ENCODE results near the gene IL1RAPL1. TPM values are rescaled to one million over a fixed set of nuclear protein-coding genes. Genes with fewer than 3 reads are reported as not detected.
"Not testable (repeated sequence)": the region's sequence is repeated elsewhere in the genome, so short reads cannot be mapped to it uniquely, and the experiment has no call there.

IL1RAPL1 gene
- polyA plus RNA-seq, 1 donor: 0.66 TPM

DNA sequence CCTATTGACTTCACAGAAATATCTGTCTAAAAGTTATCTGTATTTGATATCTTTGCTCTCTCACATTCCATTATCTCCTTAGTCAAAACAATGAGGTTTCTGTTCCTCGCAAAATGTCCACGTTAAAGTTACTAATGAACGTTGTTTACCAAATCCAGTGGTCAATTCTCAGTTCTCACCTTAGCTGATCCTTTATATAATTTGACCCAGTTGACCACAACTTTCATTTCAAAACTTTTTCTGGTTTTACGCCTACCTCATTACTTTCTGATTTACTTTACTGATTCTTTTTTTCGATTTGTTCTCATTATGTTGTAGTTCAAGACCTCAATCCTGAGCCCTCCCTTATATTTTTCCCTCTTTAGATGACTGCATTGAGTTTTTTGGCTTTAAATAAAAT lies 186.6 kb downstream of the IL1RAPL1 start:
- no peak for DNase-seq (ENCODE audit: low read depth)

DNA sequence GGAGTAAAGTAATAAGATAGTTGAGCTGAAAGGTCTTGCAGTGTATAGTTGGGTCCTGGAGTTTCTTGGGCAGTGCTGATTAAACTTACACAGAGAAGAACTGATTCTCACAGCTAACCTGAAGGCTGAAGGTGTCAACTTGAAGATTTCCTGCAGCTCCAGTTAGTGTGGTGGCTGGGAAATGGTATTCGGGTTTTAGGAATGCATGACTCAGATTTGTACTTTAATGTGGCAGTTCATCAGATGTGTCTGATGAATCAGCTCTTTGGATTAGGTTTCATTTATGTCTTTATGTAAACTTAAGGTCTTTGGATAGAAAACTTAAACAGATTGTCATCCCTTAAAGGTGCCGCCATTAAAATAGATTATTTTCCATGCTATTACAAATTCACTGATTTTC lies 200.0 kb downstream of the IL1RAPL1 start:
- DNase-seq (ENCODE audit: low read depth): no peak

GRCh38 chrX:28800671-28801070 lies 213.4 kb downstream of the IL1RAPL1 start:
- not testable (repeated sequence) for DNase-seq (ENCODE audit: low read depth)

DNA sequence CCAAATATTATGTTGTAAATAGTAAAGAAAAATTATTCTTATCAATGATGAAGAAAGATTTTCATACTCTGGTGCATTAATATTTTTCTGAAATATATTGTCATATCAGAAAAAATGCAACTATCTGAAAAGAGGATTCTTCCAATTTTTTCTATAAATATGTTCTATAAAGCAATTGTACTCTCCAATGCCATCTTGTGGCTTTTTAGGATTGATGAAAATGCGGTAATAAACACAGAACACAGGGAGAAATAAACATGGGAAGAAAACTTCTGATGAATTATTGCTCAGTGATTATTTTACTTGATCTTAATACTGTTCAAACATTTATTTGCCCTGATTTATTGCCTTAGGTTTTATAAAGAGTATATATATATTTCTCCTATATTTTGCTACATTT lies 215.4 kb downstream of the IL1RAPL1 start:
- no peak for DNase-seq (ENCODE audit: low read depth)

GRCh38 chrX:28835991-28836390 lies 248.7 kb downstream of the IL1RAPL1 start:
- DNase-seq (ENCODE audit: low read depth): no peak

- DNase-seq (ENCODE audit: low read depth): no peak
Observed at GRCh38 chrX:28843817-28844216, 256.6 kb downstream of the IL1RAPL1 start.

DNA sequence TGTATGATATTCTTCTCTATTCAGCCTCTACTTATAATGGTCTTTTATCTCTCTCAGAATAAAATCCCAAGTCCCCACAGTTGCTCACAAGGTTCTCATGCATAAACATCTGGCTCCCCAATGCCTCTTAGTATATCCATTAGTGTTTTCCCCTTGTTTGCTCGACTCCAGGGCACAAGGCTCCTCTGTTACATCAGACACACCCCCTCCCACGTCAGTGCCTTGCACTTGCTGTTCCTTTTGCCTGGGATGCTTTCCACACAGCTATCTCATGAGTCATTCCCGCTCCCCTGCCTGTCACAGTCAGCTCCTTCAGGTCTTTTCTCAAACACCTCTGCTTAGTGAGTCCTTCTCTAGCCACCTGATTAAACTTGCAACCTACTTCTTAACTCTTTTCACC lies 260.2 kb downstream of the IL1RAPL1 start:
- DNase-seq (ENCODE audit: low read depth): no peak

DNA sequence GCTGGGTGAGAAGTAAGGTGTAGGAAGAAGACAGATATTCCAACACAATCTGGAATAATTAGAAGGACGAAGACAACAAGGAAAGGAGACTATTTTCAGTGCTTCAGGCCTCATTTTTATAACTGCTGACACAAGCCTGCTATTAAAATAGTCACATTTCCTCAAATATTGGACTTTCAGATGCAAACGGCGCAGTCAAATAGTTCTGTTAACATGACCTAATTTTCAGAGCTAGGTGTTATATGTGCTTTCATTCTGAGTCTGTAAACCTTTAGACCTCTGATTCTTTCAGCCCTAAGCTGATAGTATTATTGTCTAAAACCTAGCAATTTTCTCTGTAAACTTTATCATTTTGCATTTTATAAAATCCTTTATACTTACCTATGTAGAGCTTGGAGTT lies 261.5 kb downstream of the IL1RAPL1 start:
- DNase-seq (ENCODE audit: low read depth): no peak

DNA sequence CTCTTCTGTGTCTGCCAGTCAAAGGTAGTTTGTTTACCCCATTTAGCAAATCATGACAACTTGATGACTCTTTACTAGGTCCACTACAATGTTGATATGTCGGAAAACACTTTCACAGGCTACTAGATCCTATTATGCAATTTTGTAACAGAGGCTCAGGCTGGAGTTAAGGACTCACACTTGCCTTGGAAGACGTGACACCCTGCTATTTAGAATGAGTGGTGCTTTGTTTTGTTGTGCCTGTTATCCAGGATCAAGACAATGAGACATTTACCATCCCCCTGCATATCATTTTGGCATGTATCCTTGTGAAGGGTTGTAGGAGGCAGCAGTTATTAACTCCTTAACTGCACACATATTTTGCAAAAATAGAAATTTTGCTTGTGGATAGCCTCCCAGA lies 263.7 kb downstream of the IL1RAPL1 start:
- no peak for DNase-seq (ENCODE audit: low read depth)

DNA sequence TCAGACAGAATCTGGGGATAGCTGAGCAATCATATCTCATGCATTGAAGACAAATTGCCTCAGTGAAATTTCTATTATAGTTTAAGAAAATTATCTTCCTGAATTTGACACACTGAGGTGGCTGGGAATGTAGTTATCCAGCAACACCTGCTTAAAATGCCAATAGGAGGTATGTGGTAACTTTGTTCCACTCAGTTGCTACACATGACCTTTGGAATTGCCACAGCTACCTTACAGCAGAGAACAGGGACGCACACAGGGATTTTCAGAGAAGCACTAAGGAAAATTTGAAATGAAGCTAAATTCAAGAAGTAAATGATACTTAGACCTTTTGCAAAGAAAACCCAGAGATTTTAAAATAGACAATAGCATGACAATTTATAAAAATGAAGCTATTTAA lies 264.6 kb downstream of the IL1RAPL1 start:
- DNase-seq (ENCODE audit: low read depth): no peak

DNA sequence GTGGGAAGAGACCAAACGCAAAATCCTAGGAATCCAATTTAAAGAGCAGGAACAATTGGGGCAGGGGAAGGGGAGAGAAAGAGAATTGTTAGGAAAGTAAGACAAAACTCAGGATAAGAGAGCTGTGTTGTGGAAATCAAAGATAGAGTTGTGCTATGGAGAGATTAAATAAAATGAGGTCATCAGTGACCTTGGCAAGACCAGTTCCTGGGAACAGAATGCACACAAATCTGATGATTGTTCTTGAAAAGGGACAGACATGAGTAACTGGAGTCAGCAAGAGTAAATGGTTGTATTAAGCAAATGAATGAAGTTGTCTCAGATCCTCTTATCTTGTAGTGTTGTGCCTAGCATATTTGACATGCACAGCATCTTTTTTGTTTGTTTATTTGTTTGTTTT lies 267.4 kb downstream of the IL1RAPL1 start:
- DNase-seq (ENCODE audit: low read depth): no peak

GRCh38 chrX:28876408-28876807 lies 289.2 kb downstream of the IL1RAPL1 start:
- no peak for DNase-seq (ENCODE audit: low read depth)

- DNase-seq (ENCODE audit: low read depth): no peak
Observed at GRCh38 chrX:28876901-28877300, 289.7 kb downstream of the IL1RAPL1 start.

- DNase-seq (ENCODE audit: low read depth): no peak
Observed at GRCh38 chrX:28880136-28880535, 292.9 kb downstream of the IL1RAPL1 start.

- DNase-seq (ENCODE audit: low read depth): no peak
Observed at GRCh38 chrX:28884823-28885222, 297.6 kb downstream of the IL1RAPL1 start.

GRCh38 chrX:28888416-28888815 lies 301.2 kb downstream of the IL1RAPL1 start:
- no peak for DNase-seq (ENCODE audit: low read depth)

DNA sequence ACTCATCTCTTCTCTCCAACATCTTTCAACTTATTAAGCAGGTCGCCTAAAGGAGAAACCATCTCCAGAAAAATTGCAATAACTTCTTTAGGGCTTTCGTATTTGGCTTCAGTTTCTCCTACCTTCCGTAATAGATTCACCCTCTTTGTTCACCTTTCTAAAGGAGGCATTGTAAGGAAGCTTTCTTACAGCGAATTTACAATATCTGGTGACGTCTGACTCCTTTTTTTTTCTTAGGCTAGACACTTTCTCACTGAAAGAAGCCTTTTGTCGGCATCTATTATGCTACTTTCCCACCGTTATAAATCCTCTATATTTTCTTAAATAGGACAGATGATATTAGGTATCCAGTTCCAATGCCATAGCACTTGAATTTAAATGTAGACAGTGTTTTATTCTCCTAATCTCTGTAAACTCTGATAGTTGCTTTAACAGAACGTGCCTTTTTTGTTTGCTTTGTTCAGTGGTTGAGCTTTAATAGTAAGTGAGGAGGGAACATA lies 302.4 kb downstream of the IL1RAPL1 start:
- no peak for DNase-seq (ENCODE audit: low read depth)

GRCh38 chrX:28901637-28902036 lies 314.4 kb downstream of the IL1RAPL1 start:
- DNase-seq (ENCODE audit: low read depth): no peak

DNA sequence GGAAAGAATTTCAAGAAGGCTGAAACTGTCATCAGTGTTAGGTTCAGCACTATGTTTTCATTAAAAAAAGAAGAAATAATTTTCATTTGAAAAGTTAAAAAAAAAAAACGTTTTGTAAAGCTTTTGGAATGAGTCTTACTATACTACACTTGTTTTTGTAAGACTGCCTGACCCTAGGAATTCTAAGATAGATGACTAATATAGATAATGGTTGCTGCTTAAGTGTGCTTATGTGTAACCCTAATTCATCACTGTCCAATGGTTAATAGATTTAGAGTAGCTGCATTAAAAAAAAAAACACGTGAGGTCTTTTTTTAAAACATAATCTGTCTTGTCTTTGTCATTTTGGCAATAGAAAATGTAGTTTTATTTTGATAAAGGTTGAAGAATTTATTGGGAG lies 323.2 kb downstream of the IL1RAPL1 start:
- no peak for DNase-seq (ENCODE audit: low read depth)

- no peak for DNase-seq (ENCODE audit: low read depth)
Observed at GRCh38 chrX:28920153-28920943, 333.1 kb downstream of the IL1RAPL1 start.

DNA sequence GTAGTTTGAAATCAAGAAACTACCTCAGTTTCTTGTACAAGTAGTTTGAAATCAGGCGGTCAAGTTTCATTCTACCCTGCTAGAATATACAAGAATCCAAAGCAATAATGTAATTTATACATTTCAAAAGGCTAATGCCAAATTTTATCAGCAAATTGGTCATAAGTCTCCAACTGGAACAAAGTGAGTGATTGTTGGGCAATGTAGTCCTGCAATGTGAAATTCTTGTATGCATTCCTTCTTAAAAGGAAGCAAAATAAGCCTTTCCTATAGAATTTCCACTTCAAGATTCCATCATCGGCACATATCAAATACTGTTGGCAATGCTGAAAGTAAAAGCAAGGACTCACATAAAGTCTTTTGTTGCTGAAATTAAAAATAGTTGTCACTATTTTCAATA lies 334.9 kb downstream of the IL1RAPL1 start:
- DNase-seq (ENCODE audit: low read depth): no peak

- DNase-seq (ENCODE audit: low read depth): no peak
Observed at GRCh38 chrX:28946846-28947245, 359.6 kb downstream of the IL1RAPL1 start.

GRCh38 chrX:28960063-28960462 lies 372.8 kb downstream of the IL1RAPL1 start:
- no peak for DNase-seq (ENCODE audit: low read depth)

DNA sequence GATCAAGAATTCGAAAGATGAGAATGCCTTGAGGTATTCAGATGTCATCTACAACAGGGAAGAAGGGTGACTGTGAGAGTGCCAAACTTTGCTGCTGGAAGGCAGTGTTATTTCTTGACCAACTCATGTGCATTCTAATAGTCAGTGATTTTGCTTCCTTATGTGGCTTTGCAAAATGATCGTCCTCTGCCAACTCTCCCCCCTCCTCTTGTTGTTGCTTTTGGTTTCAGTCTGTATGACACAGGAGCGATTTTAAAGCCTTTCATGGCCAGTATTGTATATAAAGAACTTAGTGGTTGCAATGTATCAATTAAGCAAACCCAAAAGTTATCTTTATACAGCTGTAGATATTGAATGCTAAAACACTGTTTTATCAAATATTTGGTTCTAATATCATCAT lies 379.1 kb downstream of the IL1RAPL1 start:
- no peak for DNase-seq (ENCODE audit: low read depth)
